Measurements from ENCODE around the gene EIF3K. TPM values are rescaled to one million over a fixed set of nuclear protein-coding genes. Genes with fewer than 3 reads are reported as not detected.
A peak's percentile ranks its signal among the peaks of the same experiment; 100 is the strongest.

Gene EIF3K, protein sequence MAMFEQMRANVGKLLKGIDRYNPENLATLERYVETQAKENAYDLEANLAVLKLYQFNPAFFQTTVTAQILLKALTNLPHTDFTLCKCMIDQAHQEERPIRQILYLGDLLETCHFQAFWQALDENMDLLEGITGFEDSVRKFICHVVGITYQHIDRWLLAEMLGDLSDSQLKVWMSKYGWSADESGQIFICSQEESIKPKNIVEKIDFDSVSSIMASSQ
- total RNA-seq: 100 to 1,000 TPM; 303 to 334 TPM
- 248 TPM for polyA plus RNA-seq (2013, experiment 1 of 2)
- polyA plus RNA-seq (2013, experiment 2 of 2): 218 TPM
- long read RNA-seq, experiment 1, transcript EIF3K-201 (8 exons, 864 nt): major isoform, 105 of 141 reads
- long read RNA-seq, experiment 1, partial matches to known transcripts: 6 of 141 reads
- long read RNA-seq, experiment 1, other reads (novel, unspliced or antisense): 22 of 141 reads
- long read RNA-seq, experiment 2, transcript EIF3K-201 (8 exons, 864 nt): major isoform, 91 of 106 reads
- long read RNA-seq, experiment 2, partial matches to known transcripts: 1 of 106 reads
- long read RNA-seq, experiment 2, other reads (novel, unspliced or antisense): 7 of 106 reads
- long read RNA-seq, experiment 3, transcript EIF3K-201 (8 exons, 864 nt): major isoform, 134 of 154 reads
- long read RNA-seq, experiment 3, partial matches to known transcripts: 0 of 154 reads
- long read RNA-seq, experiment 3, other reads (novel, unspliced or antisense): 9 of 154 reads
- long read RNA-seq, experiment 4, transcript EIF3K-201 (8 exons, 864 nt): major isoform, 42 of 49 reads
- long read RNA-seq, experiment 4, partial matches to known transcripts: 4 of 49 reads
- long read RNA-seq, experiment 4, other reads (novel, unspliced or antisense): 2 of 49 reads

DNA sequence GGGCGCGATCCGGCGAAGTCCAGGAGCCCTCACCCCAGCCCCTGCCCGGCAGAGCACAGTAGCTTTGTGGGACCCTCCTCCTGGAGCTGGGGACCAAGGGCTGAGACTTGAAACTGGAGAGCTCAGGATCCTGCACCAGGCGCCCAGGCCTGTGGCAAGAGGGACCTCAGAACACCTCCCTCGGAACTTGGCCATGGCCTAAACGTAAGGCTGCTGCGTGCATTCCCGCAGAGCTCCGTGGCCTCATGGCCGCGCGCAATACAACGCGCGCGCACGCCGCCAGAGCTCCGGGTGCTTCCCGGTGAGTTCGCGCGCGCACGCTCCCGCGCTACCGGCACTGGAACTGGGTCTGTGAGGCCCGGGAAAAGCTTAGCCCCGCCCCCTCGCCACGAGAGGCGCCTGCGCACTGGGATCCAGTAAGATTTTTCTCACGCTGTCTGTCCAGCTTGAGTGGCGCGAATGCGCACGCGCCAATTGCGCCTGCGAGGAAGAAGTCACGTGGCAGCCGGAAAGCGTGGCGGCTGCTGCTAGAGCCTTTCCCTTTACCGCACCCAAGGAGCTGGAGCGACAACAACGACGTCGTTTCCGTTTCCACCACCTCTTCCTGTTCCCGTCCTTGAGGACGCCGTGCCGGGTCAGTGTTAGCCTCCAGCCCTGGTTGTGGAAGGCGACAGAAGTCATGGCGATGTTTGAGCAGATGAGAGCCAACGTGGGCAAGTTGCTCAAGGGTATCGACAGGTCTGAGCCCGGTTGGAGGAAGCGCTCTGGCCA, at the start of gene EIF3K:
EIF3K (plus strand) TSS at position 599 of the 771 bp plus-strand sequence; CDS start at position 680, 81 bp downstream.
- peak within 1 kb of the TSS; percentile 50 for H3K27ac ChIP-seq (ENCODE audit: low read depth, low read length)
- Mint-ChIP-seq H3K27me3 (ENCODE audit: insufficient read depth) (no peaks in the 10 kb centered on the region), H3K4me3 (peak within 1 kb of the TSS; percentile 99), H3K9me3 (no peaks in the 10 kb centered on the region), H3K4me1 (peaks cover 25% of the 10 kb centered on the region), H3K36me3 (ENCODE audit: low read depth) (peaks cover 26% of the 10 kb centered on the region), H3K27ac (peak within 1 kb of the TSS; percentile 98)
- H3K9ac ChIP-seq (ENCODE audit: extremely low read depth, low read length, poor library complexity, severe bottlenecking): peak within 1 kb of the TSS; percentile 87
- H3K9me3 ChIP-seq (ENCODE audit: control insufficient read depth, low read length): no peaks in the 10 kb centered on the region
- TF ChIP-seq, protein P1, sequence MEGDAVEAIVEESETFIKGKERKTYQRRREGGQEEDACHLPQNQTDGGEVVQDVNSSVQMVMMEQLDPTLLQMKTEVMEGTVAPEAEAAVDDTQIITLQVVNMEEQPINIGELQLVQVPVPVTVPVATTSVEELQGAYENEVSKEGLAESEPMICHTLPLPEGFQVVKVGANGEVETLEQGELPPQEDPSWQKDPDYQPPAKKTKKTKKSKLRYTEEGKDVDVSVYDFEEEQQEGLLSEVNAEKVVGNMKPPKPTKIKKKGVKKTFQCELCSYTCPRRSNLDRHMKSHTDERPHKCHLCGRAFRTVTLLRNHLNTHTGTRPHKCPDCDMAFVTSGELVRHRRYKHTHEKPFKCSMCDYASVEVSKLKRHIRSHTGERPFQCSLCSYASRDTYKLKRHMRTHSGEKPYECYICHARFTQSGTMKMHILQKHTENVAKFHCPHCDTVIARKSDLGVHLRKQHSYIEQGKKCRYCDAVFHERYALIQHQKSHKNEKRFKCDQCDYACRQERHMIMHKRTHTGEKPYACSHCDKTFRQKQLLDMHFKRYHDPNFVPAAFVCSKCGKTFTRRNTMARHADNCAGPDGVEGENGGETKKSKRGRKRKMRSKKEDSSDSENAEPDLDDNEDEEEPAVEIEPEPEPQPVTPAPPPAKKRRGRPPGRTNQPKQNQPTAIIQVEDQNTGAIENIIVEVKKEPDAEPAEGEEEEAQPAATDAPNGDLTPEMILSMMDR (conservative IDR thresholded peaks at IDR 0.05): no peak
- H3K4me1 ChIP-seq (ENCODE audit: control insufficient read depth, insufficient read depth, low read length): peaks cover 3% of the 10 kb centered on the region
- peak within 1 kb of the TSS; percentile 94 for H3K4me3 ChIP-seq (ENCODE audit: low read length)
- peak; percentile 100 for DNase-seq
- 4 to 7% methylated on average over 42 to 64 of the region's 64 CpGs for WGBS, 2 experiments (ENCODE audit: insufficient coverage in 1 of 2, insufficient read length in 1 of 2)
- no peaks in the 10 kb centered on the region for H3K27me3 ChIP-seq (ENCODE audit: control insufficient read depth, insufficient read depth, low read length, poor library complexity, severe bottlenecking)
- H3K36me3 ChIP-seq (ENCODE audit: control insufficient read depth, insufficient read depth, low read length): peaks cover 24% of the 10 kb centered on the region

DNA sequence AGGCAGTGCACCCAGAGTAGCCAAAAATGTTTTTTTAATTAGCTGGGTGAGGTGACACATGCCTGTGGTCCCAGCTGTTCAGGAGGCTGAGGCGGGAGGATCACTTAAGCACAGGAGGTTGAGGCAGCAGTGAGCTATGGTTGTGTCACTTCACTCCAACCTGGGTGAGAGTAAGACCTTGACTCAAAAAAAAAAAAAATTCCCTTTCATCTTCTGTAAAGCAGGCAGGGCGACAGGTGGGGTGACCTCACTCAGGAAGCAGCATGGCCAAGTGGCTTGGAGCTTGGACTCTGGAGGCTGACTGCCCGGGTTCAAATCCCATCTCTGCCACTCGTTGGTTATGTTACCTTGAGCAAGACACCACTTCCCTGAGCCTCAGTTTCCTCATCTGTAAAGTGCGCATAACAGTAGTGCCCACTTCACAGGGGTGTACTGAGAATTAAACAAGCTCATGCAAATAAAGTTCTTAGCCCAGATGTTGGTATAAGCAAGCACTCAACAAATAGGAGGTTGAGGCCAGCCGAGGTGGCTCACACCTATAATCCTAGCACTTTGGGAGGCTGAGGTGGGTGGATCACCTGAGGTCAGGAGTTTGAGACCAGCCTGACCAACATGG, 49.5 kb upstream of the EIF3K start:
- H3K4me3 ChIP-seq (ENCODE audit: low read length): no peak overlapping the region
- Mint-ChIP-seq H3K4me3 (no peak overlapping the region), H3K36me3 (ENCODE audit: low read depth) (no peaks in the 10 kb centered on the region), H3K4me1 (no peaks in the 10 kb centered on the region), H3K27ac (no peak overlapping the region), H3K9me3 (no peaks in the 10 kb centered on the region), H3K27me3 (ENCODE audit: insufficient read depth) (peaks cover 24% of the 10 kb centered on the region)
- peaks cover 12% of the 10 kb centered on the region for H3K27me3 ChIP-seq (ENCODE audit: control insufficient read depth, insufficient read depth, low read length, poor library complexity, severe bottlenecking)
- no peak for DNase-seq
- no peaks in the 10 kb centered on the region for H3K9me3 ChIP-seq (ENCODE audit: control insufficient read depth, low read length)
- H3K36me3 ChIP-seq (ENCODE audit: control insufficient read depth, insufficient read depth, low read length): no peaks in the 10 kb centered on the region
- H3K27ac ChIP-seq (ENCODE audit: low read depth, low read length): no peak overlapping the region
- WGBS, 2 experiments (ENCODE audit: insufficient coverage in 1 of 2, insufficient read length in 1 of 2): 92 to 94% methylated on average over 6 of the region's 6 CpGs
- TF ChIP-seq, protein P1 (conservative IDR thresholded peaks at IDR 0.05): no peak
- no peak overlapping the region for H3K9ac ChIP-seq (ENCODE audit: extremely low read depth, low read length, poor library complexity, severe bottlenecking)
- no peaks in the 10 kb centered on the region for H3K4me1 ChIP-seq (ENCODE audit: control insufficient read depth, insufficient read depth, low read length)

DNA sequence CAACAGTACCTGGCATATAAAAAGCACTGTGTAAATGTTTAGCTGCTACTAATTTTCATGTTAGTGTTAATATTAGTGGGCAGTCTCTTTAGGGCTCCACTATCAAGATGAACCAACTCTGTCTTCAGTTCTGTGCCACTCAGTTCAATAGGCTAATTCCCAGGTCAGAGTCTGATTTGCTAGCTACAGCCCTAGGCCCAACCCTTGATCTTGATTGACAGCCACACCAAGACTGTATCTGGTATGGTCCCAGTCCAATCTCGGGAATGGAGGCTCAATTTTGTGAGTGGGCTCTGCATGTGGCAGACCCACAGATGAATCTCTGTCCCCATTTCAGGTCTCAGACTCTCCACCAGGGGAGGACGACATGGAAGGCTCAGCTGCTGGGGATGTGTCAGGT, 47.3 kb upstream of the EIF3K start:
- no peaks in the 10 kb centered on the region for H3K36me3 Mint-ChIP-seq (ENCODE audit: low read depth)
- H3K36me3 ChIP-seq (ENCODE audit: control insufficient read depth, insufficient read depth, low read length): no peaks in the 10 kb centered on the region
- no peaks in the 10 kb centered on the region for H3K9me3 ChIP-seq (ENCODE audit: control insufficient read depth, low read length)
- no peaks in the 10 kb centered on the region for H3K4me1 ChIP-seq (ENCODE audit: control insufficient read depth, insufficient read depth, low read length)
- H3K27me3 ChIP-seq (ENCODE audit: control insufficient read depth, insufficient read depth, low read length, poor library complexity, severe bottlenecking): no peaks in the 10 kb centered on the region
- no peak overlapping the region for H3K4me3 ChIP-seq (ENCODE audit: low read length)
- no peaks in the 10 kb centered on the region for H3K4me1 Mint-ChIP-seq
- H3K9me3 Mint-ChIP-seq: no peaks in the 10 kb centered on the region
- TF ChIP-seq, protein P1 (conservative IDR thresholded peaks at IDR 0.05): no peak
- H3K27ac Mint-ChIP-seq: no peak overlapping the region
- H3K9ac ChIP-seq (ENCODE audit: extremely low read depth, low read length, poor library complexity, severe bottlenecking): no peak overlapping the region
- no peak for DNase-seq
- 80 to 89% methylated on average over 1 to 2 of the region's 2 CpGs for WGBS, 2 experiments (ENCODE audit: insufficient coverage in 1 of 2, insufficient read length in 1 of 2)
- no peak overlapping the region for H3K4me3 Mint-ChIP-seq
- no peak overlapping the region for H3K27ac ChIP-seq (ENCODE audit: low read depth, low read length)
- peaks cover 6% of the 10 kb centered on the region for H3K27me3 Mint-ChIP-seq (ENCODE audit: insufficient read depth)
